RPMI8226 (cell line): ENCODE results near the gene HAPLN3.
A peak's percentile ranks its signal among the peaks of the same experiment; 100 is the strongest.

Experiments
- DNase-seq: peaks from one replicate; pipeline ENCODE4 v3.0.0-alpha.2; 2015

The HAPLN3 gene

GRCh38 chr15:88909956-88910831 is 14.8 kb upstream of the HAPLN3 start:
- DNase-seq = no peak

- DNase-seq = no peak
Measured at GRCh38 chr15:88908697-88909621, 13.6 kb upstream of the HAPLN3 start.

- DNase-seq = no peak
Measured at GRCh38 chr15:88908123-88908522, 12.8 kb upstream of the HAPLN3 start.

GRCh38 chr15:88907111-88907510 is 11.8 kb upstream of the HAPLN3 start:
- no peak for DNase-seq

GRCh38 chr15:88906551-88906950 is 11.2 kb upstream of the HAPLN3 start:
- DNase-seq = no peak

GRCh38 chr15:88906130-88906529 is 10.8 kb upstream of the HAPLN3 start:
- DNase-seq = no peak

GRCh38 chr15:88905576-88905975 is 10.2 kb upstream of the HAPLN3 start:
- DNase-seq = no peak

DNA sequence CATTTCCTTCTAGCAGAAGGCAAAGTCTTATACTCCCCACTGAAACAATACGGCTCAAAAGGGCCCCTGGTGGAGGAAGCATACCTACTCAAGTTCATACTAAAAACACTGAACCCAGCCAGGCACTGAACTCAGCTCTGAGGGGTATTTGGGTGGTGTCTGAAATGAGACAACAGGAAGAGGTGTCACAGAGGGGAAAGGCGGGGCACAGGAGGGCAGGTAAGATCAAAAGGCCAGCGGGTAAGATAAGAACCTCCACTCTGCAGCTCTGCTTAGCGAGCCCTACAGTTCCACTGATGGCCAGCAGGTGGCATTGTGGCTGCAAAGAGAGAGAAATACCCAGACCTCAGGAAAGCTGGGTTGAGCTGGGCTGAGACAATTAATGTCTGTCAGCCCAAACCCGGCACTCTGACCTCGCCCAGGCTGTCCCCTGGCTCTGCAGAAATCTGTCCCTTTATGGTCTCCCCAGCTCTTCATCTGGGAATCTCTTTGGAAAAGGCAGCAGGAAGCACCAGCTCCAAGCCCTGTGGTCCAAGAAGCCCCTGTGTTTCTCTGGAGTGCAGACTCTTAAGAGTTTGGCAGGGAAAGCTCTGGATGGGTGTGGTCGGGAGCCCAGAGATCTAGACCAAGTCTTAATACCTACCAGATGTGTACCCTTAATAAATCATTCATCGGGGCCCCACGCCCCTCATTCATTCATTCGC is 9.4 kb upstream of the HAPLN3 start:
- DNase-seq = peak; percentile 89

GRCh38 chr15:88904257-88904623 is 8.9 kb upstream of the HAPLN3 start:
- no peak for DNase-seq

DNA sequence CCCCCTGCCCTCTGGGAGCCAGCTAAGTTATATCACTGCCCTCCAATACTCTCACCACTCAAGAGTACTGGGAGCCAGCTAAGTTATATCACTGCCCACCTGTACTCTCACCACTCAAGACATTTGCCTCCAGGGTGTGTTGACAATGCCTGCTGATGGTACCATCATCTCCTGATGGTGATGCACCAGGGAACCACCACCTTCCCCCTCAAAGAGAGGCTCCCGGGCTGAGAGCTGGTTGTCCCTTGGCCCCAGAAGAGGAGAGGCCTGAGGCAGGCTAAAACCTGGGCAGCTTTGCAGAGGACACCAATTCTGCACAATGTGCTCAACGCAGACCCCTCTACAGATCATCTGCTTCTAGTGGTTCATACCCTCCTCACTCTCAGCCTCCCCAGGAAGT is 7.5 kb upstream of the HAPLN3 start:
- no peak for DNase-seq

- DNase-seq = no peak
Measured at GRCh38 chr15:88902221-88902835, 7.0 kb upstream of the HAPLN3 start.

DNA sequence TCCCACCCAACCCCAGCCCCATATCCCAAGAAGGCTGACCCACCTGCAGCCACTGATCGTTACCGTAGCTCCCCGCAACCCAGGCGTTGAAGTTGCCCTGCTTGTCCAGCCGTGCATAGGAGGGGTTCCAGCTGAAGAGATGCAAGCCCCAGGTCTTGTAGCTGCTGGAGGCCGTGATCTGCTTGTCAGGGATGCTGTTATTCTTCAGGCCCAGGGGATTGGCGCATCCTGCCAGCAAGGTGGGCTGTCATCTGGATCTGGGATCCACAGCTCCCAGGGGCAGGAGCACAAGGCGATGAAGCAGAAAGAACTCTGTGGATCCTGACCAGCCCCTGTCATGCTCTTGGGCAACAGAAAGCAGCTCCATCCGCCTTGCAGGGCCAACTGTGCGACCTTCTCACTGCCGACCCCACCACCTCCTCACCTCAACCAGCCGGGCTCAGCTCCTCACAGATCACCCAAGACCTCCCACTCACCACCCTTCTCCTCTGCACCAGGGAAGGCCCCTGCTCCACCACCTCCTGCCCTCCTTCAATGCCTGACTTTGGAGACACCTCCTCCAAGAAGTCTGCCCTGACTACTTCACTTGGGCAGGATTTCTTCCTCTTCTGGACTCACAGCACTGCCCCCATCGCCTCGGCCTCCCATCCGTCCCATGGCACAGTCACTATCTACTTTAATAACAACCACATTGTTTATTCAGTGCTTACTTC is 6.3 kb upstream of the HAPLN3 start:
- no peak for DNase-seq

DNA sequence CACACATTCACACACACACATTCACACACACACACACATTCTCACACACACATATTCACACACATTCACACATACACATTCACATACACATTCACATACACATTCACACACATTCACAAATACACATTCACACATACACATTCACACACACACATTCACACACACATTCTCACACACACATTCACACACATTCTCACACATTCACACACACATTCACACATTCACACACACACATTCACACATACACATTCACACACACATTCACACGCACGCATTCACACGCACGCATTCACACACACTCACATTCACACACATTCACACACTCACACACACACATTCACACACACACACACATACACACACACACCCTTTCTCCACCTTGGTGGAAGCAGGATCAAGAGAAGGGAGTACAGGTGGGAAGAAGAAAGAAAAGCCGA is 5.7 kb upstream of the HAPLN3 start:
- no peak for DNase-seq

GRCh38 chr15:88900309-88900981 is 5.1 kb upstream of the HAPLN3 start:
- no peak for DNase-seq

DNA sequence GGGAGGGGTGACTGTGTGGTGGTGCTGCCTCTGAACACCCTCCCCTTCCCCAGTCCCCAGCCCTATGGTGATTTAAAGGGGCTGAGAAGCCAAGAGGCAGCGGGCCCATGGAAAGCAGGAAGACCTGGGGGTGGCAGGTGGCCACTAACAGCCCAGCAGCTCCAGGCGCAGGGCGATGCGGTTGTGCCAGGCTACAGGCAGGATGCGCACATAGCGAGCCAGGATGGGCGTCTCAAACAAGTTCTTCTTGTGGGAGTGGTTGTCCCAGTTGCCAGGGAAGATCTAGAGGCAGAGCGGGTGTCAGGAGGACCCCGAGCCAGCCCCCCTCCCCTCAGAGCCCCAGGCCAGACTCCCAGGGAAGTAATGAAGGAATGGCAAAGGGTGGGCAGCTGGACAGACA is 3.9 kb upstream of the HAPLN3 start:
- DNase-seq = no peak

DNA sequence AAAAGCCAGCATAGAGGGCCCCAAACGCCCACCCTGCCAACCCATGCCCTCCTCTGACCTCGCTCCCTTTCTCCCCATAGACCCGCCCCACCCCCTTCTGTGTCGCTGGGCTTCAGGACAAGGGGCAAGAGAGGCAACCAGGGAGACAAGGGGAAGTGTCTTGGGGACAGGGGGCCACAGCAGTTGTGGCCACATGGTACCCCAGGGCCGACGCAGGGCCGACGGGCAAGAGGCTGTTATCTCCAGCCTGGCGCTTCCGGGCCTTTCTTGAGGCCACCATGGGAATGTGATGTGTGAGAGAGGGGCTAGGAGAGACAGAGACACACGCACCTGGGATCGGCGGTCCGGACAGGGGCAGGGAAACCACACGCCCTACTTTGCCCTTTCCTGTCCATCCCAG is 3.4 kb upstream of the HAPLN3 start:
- DNase-seq = no peak

- peak; percentile 98 for DNase-seq
Measured at GRCh38 chr15:88897456-88898194, 2.3 kb upstream of the HAPLN3 start.

GRCh38 chr15:88897142-88897455 is 1.8 kb upstream of the HAPLN3 start:
- no peak for DNase-seq

- no peak for DNase-seq
Measured at GRCh38 chr15:88896333-88897033, 1.1 kb upstream of the HAPLN3 start.

GRCh38 chr15:88894348-88894818 is 961 bp downstream of the HAPLN3 start:
- peak; percentile 85 for DNase-seq
